Thyroid gland (tissue), 4 donors: Measurements from ENCODE around the gene PJA1.

Experiments
- POLR2A ChIP-seq, 2 donors: fragments of 450-650 bp; IDR thresholded peaks; one replicate each; pipeline ENCODE4 v1.6.1; 2017; ENCODE audit warnings: antibody characterized with exemption in 2 of 2, mild to moderate bottlenecking in 2 of 2, moderate library complexity in 1 of 2
- TF ChIP-seq, protein P1 (sequence below), 6 experiments: fragments of 200-600 bp in 3 of 6; fragments of 450-650 bp in 3 of 6; sonication (generic) in 3 of 6; IDR thresholded peaks; one replicate each; pipeline ENCODE4 v1.5.1; 2016 to 2019; ENCODE audit warnings: antibody characterized with exemption in 6 of 6, mild to moderate bottlenecking in 2 of 6, inconsistent platforms in 1 of 6, moderate library complexity in 1 of 6

DNA sequence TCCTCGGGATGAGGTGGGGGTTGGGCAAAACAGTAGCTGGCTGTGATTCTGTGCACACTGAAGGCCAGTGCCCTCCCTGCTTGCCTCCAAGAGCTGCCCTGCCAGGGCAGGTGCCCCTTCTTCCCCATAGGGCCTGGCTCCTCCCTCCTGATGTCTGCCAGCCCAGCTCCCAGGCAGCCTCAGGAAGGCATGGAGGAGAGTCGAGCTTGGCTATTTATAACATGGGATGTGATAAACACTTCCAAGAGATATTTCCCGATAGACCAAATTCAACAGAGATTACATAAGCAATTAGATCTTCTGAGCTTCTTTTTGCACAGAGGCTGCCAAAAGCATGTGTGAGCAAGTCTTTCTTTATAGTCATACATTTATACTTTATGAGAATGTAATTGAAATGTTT lies 45.3 kb upstream of the PJA1 start:
- TF ChIP-seq, protein P1, sequence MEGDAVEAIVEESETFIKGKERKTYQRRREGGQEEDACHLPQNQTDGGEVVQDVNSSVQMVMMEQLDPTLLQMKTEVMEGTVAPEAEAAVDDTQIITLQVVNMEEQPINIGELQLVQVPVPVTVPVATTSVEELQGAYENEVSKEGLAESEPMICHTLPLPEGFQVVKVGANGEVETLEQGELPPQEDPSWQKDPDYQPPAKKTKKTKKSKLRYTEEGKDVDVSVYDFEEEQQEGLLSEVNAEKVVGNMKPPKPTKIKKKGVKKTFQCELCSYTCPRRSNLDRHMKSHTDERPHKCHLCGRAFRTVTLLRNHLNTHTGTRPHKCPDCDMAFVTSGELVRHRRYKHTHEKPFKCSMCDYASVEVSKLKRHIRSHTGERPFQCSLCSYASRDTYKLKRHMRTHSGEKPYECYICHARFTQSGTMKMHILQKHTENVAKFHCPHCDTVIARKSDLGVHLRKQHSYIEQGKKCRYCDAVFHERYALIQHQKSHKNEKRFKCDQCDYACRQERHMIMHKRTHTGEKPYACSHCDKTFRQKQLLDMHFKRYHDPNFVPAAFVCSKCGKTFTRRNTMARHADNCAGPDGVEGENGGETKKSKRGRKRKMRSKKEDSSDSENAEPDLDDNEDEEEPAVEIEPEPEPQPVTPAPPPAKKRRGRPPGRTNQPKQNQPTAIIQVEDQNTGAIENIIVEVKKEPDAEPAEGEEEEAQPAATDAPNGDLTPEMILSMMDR (IDR thresholded peaks at IDR 0.05) = no peak
- no peak for TF ChIP-seq POLR2A (IDR thresholded peaks at IDR 0.05)
